Bronchial epithelial cell (primary cell): ENCODE results near the gene POU3F3. TPM values are rescaled to one million over a fixed set of nuclear protein-coding genes. Genes with fewer than 3 reads are reported as not detected.
A peak's percentile ranks its signal among the peaks of the same experiment; 100 is the strongest.

Source experiments
- DNase-seq: peaks from one replicate; pipeline ENCODE4 v3.0.0-alpha.2; 2010; ENCODE audit warnings: low read depth
- FAIRE-seq: peaks from 2 replicates; lab custom pipeline; 2011; peaks lifted over from hg19 to GRCh38; lab: Jason Lieb, UNC
- H3K27me3 ChIP-seq: 2 replicates; pipeline ENCODE4 v1.5.1; 2011; ENCODE audit warnings: low read length; ENCODE audit not compliant: control insufficient read depth, insufficient read depth
- H3K36me3 ChIP-seq: 2 replicates; pipeline ENCODE4 v1.5.1; 2011; ENCODE audit warnings: low read length; ENCODE audit not compliant: control insufficient read depth, insufficient read depth
- H3K4me3 ChIP-seq: 2 replicates; pipeline ENCODE4 v1.5.1; 2011; ENCODE audit warnings: mild to moderate bottlenecking, low read depth, low read length, control low read depth
- total RNA-seq: library from RNA; depleted of rRNA; stranded (reverse); fragments of >200 nt; gene quantifications from 2 replicates; pipeline ENCODE4 v1.2.1, GENCODE V29; 2014
- TF ChIP-seq, protein P1 (sequence below): IDR thresholded peaks from 2 replicates; pipeline ENCODE4 v1.5.1; 2011; ENCODE audit warnings: mild to moderate bottlenecking, moderate library complexity, low read length, control low read depth, inconsistent platforms; ENCODE audit not compliant: insufficient read depth, severe bottlenecking

POU3F3 gene
- total RNA-seq, 1 donor from 2014 or later, result not detected

DNA sequence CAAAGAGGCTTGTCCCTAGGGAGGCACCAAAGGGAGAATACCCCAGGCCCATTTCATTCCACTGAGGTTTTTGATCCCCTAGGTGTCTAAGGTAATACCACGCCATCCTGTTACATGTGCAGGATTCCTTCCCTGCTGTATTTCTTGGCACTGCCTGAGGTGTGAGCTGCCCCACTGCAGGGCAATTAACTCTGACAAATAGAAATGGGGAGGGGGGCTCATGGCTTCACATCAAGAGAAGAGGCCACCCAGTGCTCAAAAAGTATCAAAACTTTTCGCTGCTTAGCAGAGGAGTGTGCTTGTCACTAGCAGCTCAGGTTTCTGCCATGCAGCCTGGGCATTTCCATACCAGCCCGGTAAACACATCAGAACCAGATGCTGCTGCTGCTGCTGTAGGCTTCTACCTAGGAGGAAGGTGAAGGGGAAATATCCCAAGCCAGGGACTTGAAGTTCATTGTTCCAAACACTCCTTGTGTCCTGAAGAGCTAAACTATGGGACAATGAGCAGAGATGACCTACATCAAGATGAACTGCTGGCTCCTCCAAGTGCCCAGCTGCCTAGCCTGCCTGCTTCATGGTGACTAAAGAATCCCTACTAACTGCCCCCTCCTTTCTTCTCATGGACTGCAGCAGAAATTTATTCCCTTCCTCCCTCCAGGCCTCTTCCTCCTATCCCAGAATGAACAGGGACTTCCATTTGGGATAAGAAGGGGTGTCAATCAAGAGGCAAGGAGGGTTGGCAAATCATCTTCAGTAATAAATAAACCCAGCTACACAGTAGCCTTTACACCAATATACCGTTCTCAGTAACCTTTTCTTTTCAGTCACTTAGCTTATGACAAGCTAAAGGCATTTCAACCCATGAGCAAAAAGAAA lies 16.4 kb downstream of the POU3F3 start:
- FAIRE-seq (no peak), DNase-seq (no peak)
- H3K27me3 ChIP-seq, result peaks cover 52% of the 10 kb centered on the region
- H3K36me3 ChIP-seq, result no peaks in the 10 kb centered on the region
- H3K4me3 ChIP-seq, result no peak overlapping the region
- TF ChIP-seq, protein P1, sequence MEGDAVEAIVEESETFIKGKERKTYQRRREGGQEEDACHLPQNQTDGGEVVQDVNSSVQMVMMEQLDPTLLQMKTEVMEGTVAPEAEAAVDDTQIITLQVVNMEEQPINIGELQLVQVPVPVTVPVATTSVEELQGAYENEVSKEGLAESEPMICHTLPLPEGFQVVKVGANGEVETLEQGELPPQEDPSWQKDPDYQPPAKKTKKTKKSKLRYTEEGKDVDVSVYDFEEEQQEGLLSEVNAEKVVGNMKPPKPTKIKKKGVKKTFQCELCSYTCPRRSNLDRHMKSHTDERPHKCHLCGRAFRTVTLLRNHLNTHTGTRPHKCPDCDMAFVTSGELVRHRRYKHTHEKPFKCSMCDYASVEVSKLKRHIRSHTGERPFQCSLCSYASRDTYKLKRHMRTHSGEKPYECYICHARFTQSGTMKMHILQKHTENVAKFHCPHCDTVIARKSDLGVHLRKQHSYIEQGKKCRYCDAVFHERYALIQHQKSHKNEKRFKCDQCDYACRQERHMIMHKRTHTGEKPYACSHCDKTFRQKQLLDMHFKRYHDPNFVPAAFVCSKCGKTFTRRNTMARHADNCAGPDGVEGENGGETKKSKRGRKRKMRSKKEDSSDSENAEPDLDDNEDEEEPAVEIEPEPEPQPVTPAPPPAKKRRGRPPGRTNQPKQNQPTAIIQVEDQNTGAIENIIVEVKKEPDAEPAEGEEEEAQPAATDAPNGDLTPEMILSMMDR, result no peak

DNA sequence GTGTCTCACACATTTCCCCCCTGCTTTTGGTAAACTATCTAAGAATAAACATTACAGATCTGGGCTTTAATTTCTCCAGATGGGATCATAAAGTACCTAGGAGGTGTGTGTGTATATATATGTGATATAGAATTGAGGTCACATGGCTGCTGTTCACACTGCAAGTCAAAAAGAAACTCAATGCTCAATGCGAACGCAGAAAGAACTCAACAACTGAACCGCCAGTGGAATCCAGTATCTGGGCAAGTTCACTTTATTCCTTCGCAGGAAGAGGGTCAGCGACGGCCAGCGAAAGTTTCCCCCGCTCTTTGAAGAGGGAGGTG lies 17.7 kb downstream of the POU3F3 start:
- Histone ChIP-seq H3K27me3 (peaks cover 44% of the 10 kb centered on the region), H3K36me3 (no peaks in the 10 kb centered on the region), H3K4me3 (no peak overlapping the region)
- TF ChIP-seq, protein P1, result no peak
- FAIRE-seq (no peak), DNase-seq (no peak)

- peaks cover 38% of the 10 kb centered on the region for H3K27me3 ChIP-seq
- no peaks in the 10 kb centered on the region for H3K36me3 ChIP-seq
- H3K4me3 ChIP-seq, result no peak overlapping the region
- DNase-seq (no peak), FAIRE-seq (no peak)
- TF ChIP-seq, protein P1, result no peak
Measured at GRCh38 chr2:104871972-104872865, 18.3 kb downstream of the POU3F3 start.

DNA sequence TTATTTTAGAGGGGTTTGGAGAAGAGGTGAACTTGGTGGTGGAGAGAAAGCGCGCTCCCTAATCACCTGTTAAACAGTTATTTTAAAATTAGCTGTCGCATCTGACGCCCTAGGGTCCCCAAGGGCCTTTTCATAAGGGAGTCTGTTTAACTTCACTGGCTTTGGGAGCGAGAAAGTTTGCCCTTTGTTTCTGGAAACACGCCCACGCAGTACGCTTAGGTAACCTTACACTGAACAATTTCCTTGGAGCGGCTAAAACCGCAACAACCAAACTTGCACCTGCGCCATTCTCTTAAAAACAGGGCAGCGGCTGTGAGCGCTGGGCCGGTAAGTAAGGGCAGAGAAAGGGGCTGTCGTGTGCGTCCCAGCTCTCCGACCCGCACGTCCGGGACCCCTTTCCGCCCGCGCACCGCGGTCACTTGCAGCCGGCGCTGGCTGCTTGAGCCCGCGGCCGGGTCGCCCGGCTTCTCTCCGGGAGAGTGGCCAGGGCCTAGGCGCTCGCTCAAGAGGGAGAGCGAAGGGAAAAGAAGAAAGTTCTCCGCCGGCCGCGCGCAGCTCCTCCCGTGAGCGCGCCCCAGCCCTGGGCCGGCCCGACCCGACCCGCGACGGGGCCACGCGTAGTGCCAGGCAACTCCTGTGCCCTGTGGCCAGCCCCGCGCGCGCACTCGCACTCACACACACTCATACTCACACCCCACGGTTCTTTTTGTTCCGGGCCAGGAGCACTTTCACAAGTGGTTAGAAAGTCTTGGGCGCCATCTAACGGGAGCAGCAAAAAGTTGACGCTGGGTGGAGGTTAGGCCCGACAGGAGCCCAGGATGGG lies 19.2 kb downstream of the POU3F3 start:
- no peak for FAIRE-seq
- no peaks in the 10 kb centered on the region for H3K36me3 ChIP-seq
- DNase-seq, result peak; percentile 59
- TF ChIP-seq, protein P1, result peak; percentile 80
- H3K27me3 ChIP-seq, result peaks cover 31% of the 10 kb centered on the region
- H3K4me3 ChIP-seq, result peak overlapping the region; percentile 45

- peaks cover 28% of the 10 kb centered on the region for H3K27me3 ChIP-seq
- peak overlapping the region; percentile 45 for H3K4me3 ChIP-seq
- FAIRE-seq (no peak), DNase-seq (no peak)
- H3K36me3 ChIP-seq, result no peaks in the 10 kb centered on the region
- TF ChIP-seq, protein P1, result no peak
Measured at GRCh38 chr2:104873689-104874054, 19.8 kb downstream of the POU3F3 start.
